GM23248 (cell line): ENCODE data around the gene VGF.

Experiments
- EZH2 ChIP-seq: fragments of 200-600 bp; sonication (generic); IDR thresholded peaks from 2 replicates; pipeline ENCODE4 v1.6.1; 2018; ENCODE audit warnings: antibody characterized with exemption, mild to moderate bottlenecking; ENCODE audit not compliant: insufficient read depth, poor library complexity, severe bottlenecking
- EZH2phosphoT487 ChIP-seq: fragments of 200-600 bp; sonication (generic); IDR thresholded peaks from 2 replicates; pipeline ENCODE4 v1.6.1; 2018; ENCODE audit warnings: antibody characterized with exemption, moderate library complexity, mild to moderate bottlenecking, low read depth; ENCODE audit not compliant: insufficient read depth

DNA sequence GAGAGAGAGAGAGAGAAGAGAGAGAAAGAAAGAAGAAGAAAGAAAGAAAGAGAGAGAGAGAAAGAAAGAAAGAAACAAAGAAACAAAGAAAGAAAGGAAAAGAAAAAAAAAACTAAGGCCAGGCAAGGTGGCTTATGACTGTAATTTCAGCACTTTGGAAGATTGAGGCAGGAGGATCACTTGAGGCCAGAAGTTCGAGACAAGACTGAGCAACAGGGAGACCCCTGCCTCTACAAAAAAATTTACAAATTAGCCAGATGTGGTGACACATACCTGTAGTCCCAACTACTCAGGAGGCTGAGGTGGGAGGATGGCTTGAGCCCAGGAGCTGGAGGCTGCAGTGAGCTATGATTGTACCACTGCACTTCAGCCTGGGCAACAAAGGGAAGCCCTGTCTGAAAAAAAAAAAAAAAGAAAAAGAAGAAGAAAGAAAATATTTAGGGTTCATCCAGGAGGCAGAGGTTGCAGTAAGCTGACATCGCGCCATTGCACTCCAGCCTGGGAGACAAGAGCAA is 35.7 kb downstream of the VGF start:
- TF ChIP-seq EZH2phosphoT487 (no peak), EZH2 (no peak)
